CD4-positive, alpha-beta memory T cell (primary cell): ENCODE data around the gene ITLN1. TPM values are rescaled to one million over a fixed set of nuclear protein-coding genes. Genes with fewer than 3 reads are reported as not detected.
A peak's percentile ranks its signal among the peaks of the same experiment; 100 is the strongest.

Experiments
- CTCF ChIA-PET: fragments of 350-600 bp; sonication (Branson Sonifier 250); formaldehyde crosslinking; loops from one replicate; lab custom pipeline; 2021; ENCODE audit warnings: inconsistent platforms; ENCODE audit not compliant: partially characterized antibody; lab: Charles Lee
- POLR2A ChIA-PET: fragments of 350-600 bp; sonication (Branson Sonifier 250); formaldehyde crosslinking; loops from one replicate; lab custom pipeline; 2021; ENCODE audit not compliant: partially characterized antibody; lab: Charles Lee
- DNase-seq, 5 donors: peaks; one replicate each; pipeline versions ENCODE4 v3.0.0 to v3.0.0-alpha.2; 2020 to 2022; ENCODE audit warnings: mixed read lengths in 1 of 5
- H3K27ac ChIP-seq: one replicate; pipeline ENCODE4 v1.7.0; 2013; ENCODE audit warnings: low read depth, low read length
- H3K27me3 ChIP-seq: 2 replicates; pipeline ENCODE4 v1.7.0; 2013; ENCODE audit warnings: mild to moderate bottlenecking, low read length, moderate library complexity; ENCODE audit not compliant: insufficient read depth
- H3K36me3 ChIP-seq: 2 replicates; pipeline ENCODE4 v1.7.0; 2013; ENCODE audit warnings: mild to moderate bottlenecking, low read length, moderate library complexity; ENCODE audit not compliant: insufficient read depth
- H3K4me1 ChIP-seq: 2 replicates; pipeline ENCODE4 v1.7.0; 2013; ENCODE audit warnings: mild to moderate bottlenecking, low read length, moderate library complexity; ENCODE audit not compliant: insufficient read depth
- H3K4me3 ChIP-seq, 2 donors: one replicate each; pipeline ENCODE4 v1.7.0; 2013; ENCODE audit warnings: low read length in 2 of 2, mild to moderate bottlenecking in 1 of 2
- H3K9me3 ChIP-seq, 2 donors: one replicate each; pipeline ENCODE4 v1.7.0; 2013; ENCODE audit warnings: low read length in 2 of 2, control low read depth in 1 of 2; ENCODE audit not compliant: control insufficient read depth in 1 of 2
- H3K27ac Mint-ChIP-seq, 7 donors: one replicate each; pipeline ENCODE4 v1.8.0; 2020 to 2021; ENCODE audit warnings: mixed read lengths in 7 of 7, mild to moderate bottlenecking in 6 of 7, inconsistent platforms in 3 of 7, moderate library complexity in 3 of 7
- H3K27me3 Mint-ChIP-seq, 2 donors: one replicate each; pipeline ENCODE4 v1.8.0; 2020 to 2021; ENCODE audit warnings: mixed read lengths in 2 of 2
- H3K36me3 Mint-ChIP-seq, 2 donors: one replicate each; pipeline ENCODE4 v1.8.0; 2020 to 2021; ENCODE audit warnings: mixed read lengths in 2 of 2, inconsistent platforms in 1 of 2, mild to moderate bottlenecking in 1 of 2
- H3K4me1 Mint-ChIP-seq, 4 donors: one replicate each; pipeline ENCODE4 v1.8.0; 2020 to 2021; ENCODE audit warnings: mixed read lengths in 4 of 4, mild to moderate bottlenecking in 1 of 4
- H3K4me3 Mint-ChIP-seq, 8 donors: one replicate each; pipeline ENCODE4 v1.8.0; 2020 to 2021; ENCODE audit warnings: mixed read lengths in 8 of 8, mild to moderate bottlenecking in 7 of 8, moderate library complexity in 6 of 8, inconsistent platforms in 3 of 8
- H3K9me3 Mint-ChIP-seq, 8 donors: one replicate each; pipeline ENCODE4 v1.8.0; 2020 to 2021; ENCODE audit warnings: mixed read lengths in 8 of 8, mild to moderate bottlenecking in 5 of 8, inconsistent platforms in 3 of 8, moderate library complexity in 1 of 8
- intact Hi-C: fragments of 100-400 bp; cut with micrococcal nuclease; formaldehyde crosslinking; loops from one replicate; pipeline ENCODE4 v1.15.1; 2023
- polyA plus RNA-seq, 2 donors: library from polyadenylated mRNA; unstranded; fragments of 300-500 nt; fragmentation: Illumina TruSeq; gene quantifications; one replicate each; pipeline ENCODE4 v1.2.3, GENCODE V29; 2021
- total RNA-seq, 2 experiments: library from RNA; stranded (reverse); gene quantifications; one replicate each; pipeline ENCODE4 v1.2.3, GENCODE V29; 2021

Gene ITLN1
- total and polyA plus RNA-seq, 4 experiments from 2014 or later: not detected

DNA sequence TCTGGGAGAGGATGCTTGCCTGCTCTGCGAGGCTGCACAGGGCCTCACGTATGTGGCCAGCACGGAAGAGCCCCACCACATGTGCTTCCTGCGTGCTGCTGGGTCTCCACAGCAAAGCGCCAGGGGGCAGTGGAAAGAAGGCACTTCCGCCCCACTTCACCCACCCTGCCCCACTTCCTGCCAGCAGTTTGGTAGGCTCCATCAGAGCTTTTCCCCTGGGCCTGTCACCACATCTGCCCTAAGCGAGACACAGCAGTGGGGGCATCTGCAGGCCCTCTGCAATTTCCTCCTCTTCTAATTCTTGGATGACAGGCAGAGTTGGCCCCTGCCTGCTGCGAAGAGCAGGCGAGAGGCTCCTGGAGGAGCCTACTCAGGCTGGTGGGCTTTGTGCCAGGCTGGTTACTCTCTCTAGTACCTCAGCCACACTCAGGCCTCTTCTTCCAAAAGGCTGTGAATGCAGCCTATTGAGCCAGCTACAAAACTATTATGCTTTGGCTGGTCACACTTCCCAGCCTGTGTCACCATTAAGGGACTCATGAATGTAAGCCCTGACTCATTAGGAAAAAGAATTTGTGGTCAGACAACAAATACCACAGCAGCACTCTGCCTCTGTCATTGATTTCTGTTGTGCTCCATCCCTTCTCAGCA, 47.3 kb downstream of the ITLN1 start:
- Mint-ChIP-seq H3K9me3 (no peaks in the 10 kb centered on the region), H3K27me3 (peaks cover 0 to under 1% of the 10 kb centered on the region in 2 donors), H3K27ac (peak overlapping the region; percentile 92 to 99 (median 94)), H3K4me1 (peaks cover 46 to 69% (median 58%) of the 10 kb centered on the region in 4 donors), H3K4me3 (peak overlapping the region in 7 of 8 donors; percentile 52 to 88 (median 71)), H3K36me3 (no peaks in the 10 kb centered on the region)
- no peak overlapping the region for H3K4me3 ChIP-seq
- intact Hi-C loops: loop anchor here (1.0 to 5.0 kb wide), 5 partner anchors 40 to 260 kb away; partner anchors contain the start of genes KLHDC9 and LY9
- POLR2A ChIA-PET: interaction anchor here (0.6 to 7.4 kb wide), 37 partner anchors 11 to 914 kb away, joined by 3 to 85 read pairs (median 4); partner anchors contain the start of genes ARHGAP30, CD48, DEDD and ITLN1
- H3K27ac ChIP-seq: peak overlapping the region; percentile 60
- H3K9me3 ChIP-seq: no peaks in the 10 kb centered on the region
- DNase-seq: peak; percentile 88 to 91 (median 89)
- H3K36me3 ChIP-seq: no peaks in the 10 kb centered on the region
- CTCF ChIA-PET: interaction anchor here (0.7 to 10.9 kb wide), 26 partner anchors 8 to 261 kb away, joined by 3 to 369 read pairs (median 6); partner anchors contain the start of genes ITLN1, ITLN2 and LY9
- H3K4me1 ChIP-seq: peaks cover 48% of the 10 kb centered on the region
- H3K27me3 ChIP-seq: no peaks in the 10 kb centered on the region

DNA sequence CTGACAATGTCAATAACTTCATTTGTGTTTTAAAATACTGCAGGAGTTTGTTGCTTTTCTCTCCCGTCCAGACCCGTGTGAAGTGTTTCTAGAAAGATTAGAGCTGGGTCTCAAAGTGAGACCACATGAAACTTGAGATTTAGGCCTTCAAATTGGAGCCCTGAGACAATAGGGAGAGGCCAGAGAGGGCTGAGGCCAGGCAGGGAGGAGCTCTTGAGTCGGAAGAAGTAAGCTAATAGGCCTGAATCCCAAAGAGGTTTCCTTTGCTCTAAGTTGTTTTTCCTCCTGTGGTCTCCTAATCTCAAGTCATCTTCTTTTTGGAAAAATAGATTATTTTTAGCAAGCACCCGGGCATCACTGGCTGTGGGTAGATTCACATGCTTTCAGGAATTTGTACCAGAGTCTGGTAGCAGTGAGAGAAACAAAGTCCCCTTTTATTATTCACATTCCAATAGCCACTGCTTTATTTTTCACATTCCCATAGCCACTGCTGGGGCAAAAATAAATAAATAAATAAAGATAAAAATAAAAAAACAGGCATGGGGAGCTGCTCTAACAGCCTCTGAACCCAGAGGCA, 47.9 kb downstream of the ITLN1 start:
- CTCF ChIA-PET: interaction anchor here (0.7 to 10.9 kb wide), 29 partner anchors 8 to 262 kb away, joined by 3 to 369 read pairs (median 8); partner anchors contain the start of genes ITLN1, ITLN2 and LY9
- H3K4me3 ChIP-seq: no peak overlapping the region

DNA sequence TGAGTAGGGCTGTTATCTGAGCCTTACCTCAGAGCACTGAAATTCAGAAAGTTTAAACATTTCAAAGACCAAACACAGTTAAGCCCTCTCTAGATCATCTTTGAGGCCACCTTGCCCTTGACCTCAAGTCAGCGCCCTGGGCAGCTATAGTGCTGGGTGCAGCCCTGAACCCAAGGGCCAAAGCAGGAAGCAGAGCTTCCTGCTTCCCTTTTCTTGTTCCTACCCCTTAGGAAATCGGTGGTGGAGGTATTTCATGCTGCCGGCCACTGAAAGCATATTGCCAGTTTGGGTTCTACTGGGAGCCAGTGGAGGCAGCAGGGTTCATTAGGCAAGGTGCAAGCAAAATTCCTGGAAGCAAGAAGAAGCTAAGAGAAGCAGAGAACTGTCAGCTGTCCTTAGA, 48.4 kb downstream of the ITLN1 start:
- intact Hi-C loops: loop anchor here (5.0 kb wide), 1 partner anchor 261 kb away; the partner anchor contains the start of gene KLHDC9
- DNase-seq: no peak
- Mint-ChIP-seq H3K27me3 (no peaks in the 10 kb centered on the region), H3K4me3 (peak overlapping the region in 7 of 8 donors; percentile 31 to 70 (median 55)), H3K4me1 (peaks cover 46 to 69% (median 58%) of the 10 kb centered on the region in 4 donors), H3K9me3 (no peaks in the 10 kb centered on the region), H3K36me3 (no peaks in the 10 kb centered on the region), H3K27ac (peak overlapping the region; percentile 70 to 99 (median 91))
- ChIA-PET POLR2A (interaction anchor here (0.9 to 7.4 kb wide), 25 partner anchors 17 to 365 kb away, joined by 3 to 85 read pairs (median 5); partner anchors contain the start of genes DEDD, ITLN1, ITLN2 and KLHDC9), CTCF (interaction anchor here (0.7 to 10.9 kb wide), 28 partner anchors 9 to 262 kb away, joined by 3 to 369 read pairs (median 9); partner anchors contain the start of genes ITLN1, ITLN2 and LY9)
- no peaks in the 10 kb centered on the region for H3K36me3 ChIP-seq
- no peaks in the 10 kb centered on the region for H3K9me3 ChIP-seq
- peaks cover 48% of the 10 kb centered on the region for H3K4me1 ChIP-seq
- no peaks in the 10 kb centered on the region for H3K27me3 ChIP-seq
- H3K27ac ChIP-seq: peak overlapping the region; percentile 33
- no peak overlapping the region for H3K4me3 ChIP-seq

More for the DNA sequence above, 47.9 kb downstream of the ITLN1 start:
- no peak for DNase-seq
- POLR2A ChIA-PET: interaction anchor here (0.6 to 7.4 kb wide), 38 partner anchors 11 to 914 kb away, joined by 3 to 85 read pairs (median 4); partner anchors contain the start of genes ARHGAP30, CD48, DEDD and ITLN1
- no peaks in the 10 kb centered on the region for H3K36me3 Mint-ChIP-seq
- H3K9me3 Mint-ChIP-seq: no peaks in the 10 kb centered on the region
- no peaks in the 10 kb centered on the region for H3K9me3 ChIP-seq
- H3K27me3 ChIP-seq: no peaks in the 10 kb centered on the region
- peaks cover 46 to 69% (median 58%) of the 10 kb centered on the region in 4 donors for H3K4me1 Mint-ChIP-seq
- H3K4me3 Mint-ChIP-seq: peak overlapping the region in 6 of 8 donors; percentile 31 to 70 (median 51)
- H3K4me1 ChIP-seq: peaks cover 48% of the 10 kb centered on the region
- peak overlapping the region; percentile 33 for H3K27ac ChIP-seq
- peak overlapping the region; percentile 70 to 99 (median 94) for H3K27ac Mint-ChIP-seq
- intact Hi-C loops: loop anchor here (1.0 to 5.0 kb wide), 5 partner anchors 40 to 260 kb away; partner anchors contain the start of genes KLHDC9 and LY9
- H3K27me3 Mint-ChIP-seq: no peaks in the 10 kb centered on the region
- no peaks in the 10 kb centered on the region for H3K36me3 ChIP-seq

DNA sequence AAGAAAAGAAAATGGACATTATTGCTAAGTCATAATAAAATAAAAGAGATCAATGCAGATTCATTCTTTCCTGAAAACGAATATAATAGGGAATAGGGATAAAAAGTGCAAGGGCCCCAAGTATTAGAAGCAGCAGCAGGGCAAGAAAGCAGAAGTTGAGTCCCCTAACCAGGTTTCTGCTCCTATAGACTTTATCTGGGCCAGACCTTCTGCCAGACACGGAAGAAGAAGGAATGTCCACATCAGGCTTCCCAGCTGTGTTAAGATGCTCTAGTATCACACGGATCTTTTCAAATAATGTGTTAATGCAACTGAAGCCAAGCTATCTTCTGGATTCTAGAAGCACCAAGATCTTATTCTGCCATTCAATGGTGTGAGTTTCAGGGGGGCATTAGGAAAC, 49.2 kb downstream of the ITLN1 start:
- H3K27me3 ChIP-seq: no peaks in the 10 kb centered on the region
- intact Hi-C loops: loop anchor here (1.0 to 5.0 kb wide), 3 partner anchors 108 to 262 kb away; partner anchors contain the start of gene KLHDC9
- H3K4me1 Mint-ChIP-seq: peaks cover 47 to 70% (median 58%) of the 10 kb centered on the region in 4 donors
- H3K4me1 ChIP-seq: peaks cover 48% of the 10 kb centered on the region
- no peaks in the 10 kb centered on the region for H3K36me3 Mint-ChIP-seq
- POLR2A ChIA-PET: interaction anchor here (0.8 to 7.4 kb wide), 9 partner anchors 38 to 162 kb away, joined by 3 to 85 read pairs (median 6); partner anchors contain the start of genes ITLN2 and LY9
- no peaks in the 10 kb centered on the region for H3K27me3 Mint-ChIP-seq
- peak overlapping the region in 5 of 8 donors; percentile 36 to 68 (median 53) for H3K4me3 Mint-ChIP-seq
- peak overlapping the region in 6 of 7 donors; percentile 39 to 99 (median 61) for H3K27ac Mint-ChIP-seq
- no peaks in the 10 kb centered on the region for H3K9me3 ChIP-seq
- CTCF ChIA-PET: interaction anchor here (0.7 to 10.9 kb wide), 34 partner anchors 9 to 305 kb away, joined by 3 to 369 read pairs (median 7); partner anchors contain the start of genes ITLN1, ITLN2, LY9 and SLAMF7
- H3K27ac ChIP-seq: no peak overlapping the region
- DNase-seq: no peak
- no peaks in the 10 kb centered on the region for H3K9me3 Mint-ChIP-seq
- no peak overlapping the region for H3K4me3 ChIP-seq
- H3K36me3 ChIP-seq: no peaks in the 10 kb centered on the region

DNA sequence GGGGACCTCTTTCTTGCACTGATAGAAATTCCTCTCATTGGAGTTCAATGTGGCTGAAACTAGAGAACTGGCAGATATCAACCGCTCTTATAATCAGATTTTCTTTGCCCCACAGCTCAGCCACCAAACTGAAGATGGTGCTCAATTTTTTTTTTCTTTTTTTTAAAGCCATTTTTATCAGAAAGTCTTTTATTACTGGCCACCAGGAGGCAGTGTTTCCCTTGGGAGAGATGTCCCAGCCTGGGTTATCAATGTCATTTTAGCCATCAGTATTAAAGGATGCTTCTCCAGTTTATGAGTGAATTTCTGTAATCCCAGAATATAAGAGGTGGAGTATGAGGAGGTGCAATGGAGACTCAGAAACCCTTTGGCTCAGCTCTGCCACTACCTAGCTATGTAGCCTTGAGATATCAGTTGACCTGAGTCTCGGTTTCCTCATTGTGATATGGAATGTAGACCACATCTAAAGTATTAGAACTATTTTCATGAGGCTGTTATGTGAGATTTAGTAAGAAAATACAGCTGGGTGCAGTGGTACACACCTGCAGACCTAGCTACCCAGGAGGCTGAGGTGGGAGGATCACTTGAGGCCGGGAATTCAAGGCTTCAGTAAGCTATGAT, 49.9 kb downstream of the ITLN1 start:
- peaks cover 50 to 77% (median 63%) of the 10 kb centered on the region in 4 donors for H3K4me1 Mint-ChIP-seq
- Histone ChIP-seq H3K4me3 (no peak overlapping the region), H3K4me1 (peaks cover 48% of the 10 kb centered on the region), H3K9me3 (no peaks in the 10 kb centered on the region), H3K27ac (no peak overlapping the region), H3K27me3 (no peaks in the 10 kb centered on the region), H3K36me3 (no peaks in the 10 kb centered on the region)
- H3K36me3 Mint-ChIP-seq: peaks cover 0 to 4% of the 10 kb centered on the region in 2 donors
- ChIA-PET POLR2A (interaction anchor here (0.8 to 7.4 kb wide), 6 partner anchors 37 to 161 kb away, joined by 3 to 85 read pairs (median 8); partner anchors contain the start of genes ITLN2 and LY9), CTCF (interaction anchor here (0.7 to 10.9 kb wide), 37 partner anchors 10 to 306 kb away, joined by 3 to 369 read pairs (median 6); partner anchors contain the start of genes ITLN1, ITLN2, LY9 and SLAMF7)
- H3K27me3 Mint-ChIP-seq: no peaks in the 10 kb centered on the region
- intact Hi-C loops: loop anchor here (1.0 to 5.0 kb wide), 3 partner anchors 108 to 262 kb away; partner anchors contain the start of gene KLHDC9
- peak in 4 of 5 donors; percentile 36 to 71 (median 61) for DNase-seq
- H3K27ac Mint-ChIP-seq: peak overlapping the region in 5 of 7 donors; percentile 48 to 95 (median 86)
- no peaks in the 10 kb centered on the region for H3K9me3 Mint-ChIP-seq
- peak overlapping the region in 3 of 8 donors; percentile 0 to 35 (median 11) for H3K4me3 Mint-ChIP-seq
